ENCODE results near the gene OSM. TPM values are rescaled to one million over a fixed set of nuclear protein-coding genes. Genes with fewer than 3 reads are reported as not detected.

Gene OSM
- polyA plus RNA-seq, 2 of the 4 experiments (the other 2 are of a cell fraction), result not detected

GRCh38 chr22:30310881-30311771 lies 44.5 kb upstream of the OSM start:
- no peak overlapping the region for H3K4me3 ChIP-seq
- peaks cover 44% of the 10 kb centered on the region for H3K4me1 ChIP-seq
- WGBS (ENCODE audit: missing lambda C conversion rate), result 93% methylated on average over 8 of the region's 8 CpGs
- no peak for TF ChIP-seq MYC (IDR thresholded peaks at IDR 0.05; ENCODE audit: borderline replicate concordance, low read length)
- TF ChIP-seq JUN (IDR thresholded peaks at IDR 0.05), result no peak
- no peak for TF ChIP-seq ZNF302 (CRISPR knock-in tag; IDR thresholded peaks at IDR 0.05)
- TF ChIP-seq ZSCAN20 (CRISPR knock-in tag; IDR thresholded peaks at IDR 0.05), result no peak
- TF ChIP-seq HDAC2 (IDR thresholded peaks at IDR 0.05), result no peak
- TF ChIP-seq EHF (CRISPR knock-in tag; IDR thresholded peaks at IDR 0.05), result no peak
- TF ChIP-seq RAD21 (conservative IDR thresholded peaks at IDR 0.05 in 1 of 2, IDR thresholded peaks at IDR 0.05 in 1 of 2), result no peak
- TF ChIP-seq MAZ (IDR thresholded peaks at IDR 0.05; ENCODE audit: borderline replicate concordance, low read depth, low read length), result no peak
- no peak for TF ChIP-seq RCOR1 (IDR thresholded peaks at IDR 0.05; ENCODE audit: low read depth, low read length)
- no peak for TF ChIP-seq CBX2 (IDR thresholded peaks at IDR 0.05; ENCODE audit: borderline replicate concordance, low read depth)
- no peak for TF ChIP-seq MAX (IDR thresholded peaks at IDR 0.05)
- TF ChIP-seq RARB (CRISPR knock-in tag; IDR thresholded peaks at IDR 0.05), result no peak
- TF ChIP-seq, protein P1, sequence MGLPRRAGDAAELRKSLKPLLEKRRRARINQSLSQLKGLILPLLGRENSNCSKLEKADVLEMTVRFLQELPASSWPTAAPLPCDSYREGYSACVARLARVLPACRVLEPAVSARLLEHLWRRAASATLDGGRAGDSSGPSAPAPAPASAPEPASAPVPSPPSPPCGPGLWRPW (IDR thresholded peaks at IDR 0.05), result no peak
- TF ChIP-seq POLR2A (IDR thresholded peaks at IDR 0.05; ENCODE audit: low read length), result no peak
- TF ChIP-seq, protein P2, sequence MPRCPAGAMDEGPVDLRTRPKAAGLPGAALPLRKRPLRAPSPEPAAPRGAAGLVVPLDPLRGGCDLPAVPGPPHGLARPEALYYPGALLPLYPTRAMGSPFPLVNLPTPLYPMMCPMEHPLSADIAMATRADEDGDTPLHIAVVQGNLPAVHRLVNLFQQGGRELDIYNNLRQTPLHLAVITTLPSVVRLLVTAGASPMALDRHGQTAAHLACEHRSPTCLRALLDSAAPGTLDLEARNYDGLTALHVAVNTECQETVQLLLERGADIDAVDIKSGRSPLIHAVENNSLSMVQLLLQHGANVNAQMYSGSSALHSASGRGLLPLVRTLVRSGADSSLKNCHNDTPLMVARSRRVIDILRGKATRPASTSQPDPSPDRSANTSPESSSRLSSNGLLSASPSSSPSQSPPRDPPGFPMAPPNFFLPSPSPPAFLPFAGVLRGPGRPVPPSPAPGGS (IDR thresholded peaks at IDR 0.05), result no peak
- TF ChIP-seq HOXA7 (CRISPR knock-in tag; IDR thresholded peaks at IDR 0.05), result no peak
- TF ChIP-seq ZC3H11A (IDR thresholded peaks at IDR 0.05), result no peak
- TF ChIP-seq KDM1A (IDR thresholded peaks at IDR 0.05; ENCODE audit: low read depth), result no peak
- no peak for DNase-seq (ENCODE audit: low read depth in 1 of 2, low spot score in 1 of 2)
- peak overlapping the region; percentile 36 for H3K4me2 ChIP-seq
- ChIA-PET CTCF (interaction anchor here (0.7 to 2.5 kb wide), 4 partner anchors 11 to 23 kb away, joined by 3 to 10 read pairs (median 4); partner anchors contain the start of gene CASTOR1), POLR2A (interaction anchor here (0.6 kb wide), 1 partner anchor 813 kb away, joined by 3 read pairs; no protein-coding TSS in a partner anchor)
- ATAC-seq, result peak; percentile 23 to 53; a peak in 4 of 6 replicates
- H3K27ac ChIP-seq, result peak overlapping the region in 1 of 2 experiments; percentile 38; a peak in 2 of 6 replicates
- FAIRE-seq, result no peak
- no peaks in the 10 kb centered on the region for H3K9me3 ChIP-seq

DNA sequence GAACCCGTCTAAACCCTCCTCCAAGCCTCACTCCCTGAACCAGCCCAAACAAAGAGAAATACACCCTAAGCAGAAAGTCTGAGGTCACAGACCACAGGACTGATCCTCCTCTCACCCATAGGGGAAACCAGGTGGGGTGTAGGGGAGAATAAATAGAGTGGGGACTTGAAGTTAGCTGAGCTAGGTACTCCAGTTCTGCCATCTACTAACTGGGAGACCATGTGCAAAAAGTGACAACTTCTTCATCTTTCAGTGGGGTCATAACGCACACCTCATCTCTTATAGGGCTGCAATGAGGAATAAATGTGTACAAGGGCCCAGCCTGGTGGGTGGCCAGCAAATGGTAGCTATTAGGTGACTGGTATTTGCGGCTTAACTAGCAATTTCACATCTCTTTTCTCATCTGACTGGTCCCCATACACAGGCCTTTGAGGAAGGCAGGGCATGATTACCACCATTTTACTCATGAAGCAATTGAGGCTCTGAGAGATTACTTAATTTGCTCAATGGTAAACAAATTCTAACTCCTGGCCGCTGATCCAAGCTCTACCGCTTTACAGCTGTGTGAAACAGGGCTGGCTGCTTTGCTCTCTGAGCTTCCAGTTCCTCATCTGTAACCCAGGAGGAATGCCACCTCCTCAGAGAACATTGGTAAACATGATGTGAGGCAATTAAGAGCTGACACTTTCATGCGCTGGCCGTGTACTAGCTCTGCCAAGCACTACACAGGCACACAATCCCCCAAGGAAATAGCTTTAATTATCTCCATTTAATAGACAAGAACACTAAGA lies 43.5 kb upstream of the OSM start:
- Histone ChIP-seq H3K9me3 (no peaks in the 10 kb centered on the region), H3K4me3 (no peak overlapping the region), H3K27ac (no peak overlapping the region), H3K4me1 (peaks cover 47% of the 10 kb centered on the region), H3K4me2 (no peak overlapping the region)
- FAIRE-seq (no peak), ATAC-seq (no peak), DNase-seq (ENCODE audit: low read depth in 1 of 2, low spot score in 1 of 2) (no peak)
- ChIA-PET POLR2A (no interaction called here), CTCF (interaction anchor here (1.0 to 2.5 kb wide), 2 partner anchors 22 to 221 kb away, joined by 3 to 10 read pairs; no protein-coding TSS in a partner anchor)
- WGBS (ENCODE audit: missing lambda C conversion rate), result 98% methylated on average over 6 of the region's 7 CpGs
- TF ChIP-seq EHF (CRISPR knock-in tag; IDR thresholded peaks at IDR 0.05) (no peak), ZFP36 (IDR thresholded peaks at IDR 0.05; ENCODE audit: borderline replicate concordance, partially characterized antibody) (no peak), NR3C1 (IDR thresholded peaks at IDR 0.05) (no peak), ZSCAN20 (CRISPR knock-in tag; IDR thresholded peaks at IDR 0.05) (no peak), JUN (IDR thresholded peaks at IDR 0.05) (no peak), FOSL2 (IDR thresholded peaks at IDR 0.05) (no peak), FOSL2 (CRISPR knock-in tag; IDR thresholded peaks at IDR 0.05) (no peak), FOSB (CRISPR knock-in tag; IDR thresholded peaks at IDR 0.05) (no peak), CBX8 (IDR thresholded peaks at IDR 0.05) (no peak), ZNF302 (CRISPR knock-in tag; IDR thresholded peaks at IDR 0.05) (no peak), HOXB5 (CRISPR knock-in tag; IDR thresholded peaks at IDR 0.05) (no peak), FOXS1 (CRISPR knock-in tag; IDR thresholded peaks at IDR 0.05) (no peak)
- TF ChIP-seq, protein P2 (IDR thresholded peaks at IDR 0.05), result no peak
- TF ChIP-seq, protein P3, sequence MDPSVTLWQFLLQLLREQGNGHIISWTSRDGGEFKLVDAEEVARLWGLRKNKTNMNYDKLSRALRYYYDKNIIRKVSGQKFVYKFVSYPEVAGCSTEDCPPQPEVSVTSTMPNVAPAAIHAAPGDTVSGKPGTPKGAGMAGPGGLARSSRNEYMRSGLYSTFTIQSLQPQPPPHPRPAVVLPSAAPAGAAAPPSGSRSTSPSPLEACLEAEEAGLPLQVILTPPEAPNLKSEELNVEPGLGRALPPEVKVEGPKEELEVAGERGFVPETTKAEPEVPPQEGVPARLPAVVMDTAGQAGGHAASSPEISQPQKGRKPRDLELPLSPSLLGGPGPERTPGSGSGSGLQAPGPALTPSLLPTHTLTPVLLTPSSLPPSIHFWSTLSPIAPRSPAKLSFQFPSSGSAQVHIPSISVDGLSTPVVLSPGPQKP (IDR thresholded peaks at IDR 0.05; ENCODE audit: low read depth, low read length), result no peak

Measured in A549 (cell line).